Nephron (organoid): ENCODE data around the gene DPEP3.
"Not testable (repeated sequence)": the region's sequence is repeated elsewhere in the genome, so short reads cannot be mapped to it uniquely, and the experiment has no call there.

Experiments
- H3K27ac Mint-ChIP-seq, 3 experiments: 2 replicates each; pipeline ENCODE4 v1.8.0; 2020; ENCODE audit warnings: mixed read lengths in 3 of 3, mild to moderate bottlenecking in 2 of 3, moderate library complexity in 1 of 3
- H3K27me3 Mint-ChIP-seq: 2 replicates; pipeline ENCODE4 v1.8.0; 2021; ENCODE audit warnings: low read depth, mild to moderate bottlenecking, moderate library complexity, mixed read lengths
- H3K36me3 Mint-ChIP-seq: 2 replicates; pipeline ENCODE4 v1.8.0; 2020; ENCODE audit warnings: low read depth, mixed read lengths
- H3K4me1 Mint-ChIP-seq: 2 replicates; pipeline ENCODE4 v1.8.0; 2020; ENCODE audit warnings: mixed read lengths
- H3K4me3 Mint-ChIP-seq, 3 experiments: 2 replicates each; pipeline ENCODE4 v1.8.0; 2020; ENCODE audit warnings: mild to moderate bottlenecking in 3 of 3, mixed read lengths in 3 of 3, moderate library complexity in 2 of 3
- H3K9me3 Mint-ChIP-seq: 2 replicates; pipeline ENCODE4 v1.8.0; 2020; ENCODE audit warnings: mixed read lengths
- CTCF ChIP-seq, 3 experiments: fragments of 200-600 bp; sonication (generic); IDR thresholded peaks; one replicate each; pipeline ENCODE4 v1.5.0; 2021; ENCODE audit warnings: antibody characterized with exemption in 3 of 3; ENCODE audit not compliant: unreplicated experiment in 3 of 3

Gene DPEP3

GRCh38 chr16:67977005-67977404 is 3.3 kb downstream of the DPEP3 start:
- no peak for TF ChIP-seq CTCF (IDR thresholded peaks at IDR 0.05; ENCODE audit: unreplicated experiment in 3 of 3)
- Mint-ChIP-seq H3K9me3 (no peaks in the 10 kb centered on the region), H3K4me1 (no peaks in the 10 kb centered on the region), H3K36me3 (no peaks in the 10 kb centered on the region), H3K4me3 (no peak overlapping the region), H3K27me3 (peaks cover 19% of the 10 kb centered on the region), H3K27ac (no peak overlapping the region)

GRCh38 chr16:67976205-67976604 is 4.1 kb downstream of the DPEP3 start:
- no peak for TF ChIP-seq CTCF (IDR thresholded peaks at IDR 0.05; ENCODE audit: unreplicated experiment in 3 of 3)
- Mint-ChIP-seq H3K36me3 (no peaks in the 10 kb centered on the region), H3K4me1 (no peaks in the 10 kb centered on the region), H3K4me3 (no peak overlapping the region), H3K27ac (no peak overlapping the region), H3K27me3 (peaks cover 22% of the 10 kb centered on the region), H3K9me3 (no peaks in the 10 kb centered on the region)

- Mint-ChIP-seq H3K27me3 (peaks cover 25% of the 10 kb centered on the region), H3K4me3 (no peak overlapping the region), H3K4me1 (no peaks in the 10 kb centered on the region), H3K27ac (no peak overlapping the region), H3K36me3 (no peaks in the 10 kb centered on the region), H3K9me3 (no peaks in the 10 kb centered on the region)
- no peak for TF ChIP-seq CTCF (IDR thresholded peaks at IDR 0.05; ENCODE audit: unreplicated experiment in 3 of 3)
These were observed 4.8 kb downstream of the DPEP3 start for GRCh38 chr16:67975321-67976105.

GRCh38 chr16:67972285-67972684 is 8.0 kb downstream of the DPEP3 start:
- not testable (repeated sequence) for H3K36me3 Mint-ChIP-seq, H3K27ac Mint-ChIP-seq, H3K4me1 Mint-ChIP-seq, H3K4me3 Mint-ChIP-seq, H3K9me3 Mint-ChIP-seq
- H3K27me3 Mint-ChIP-seq, result peaks cover 22% of the 10 kb centered on the region

GRCh38 chr16:67971111-67971510 is 9.2 kb downstream of the DPEP3 start:
- no peaks in the 10 kb centered on the region for H3K9me3 Mint-ChIP-seq
- H3K27me3 Mint-ChIP-seq, result peaks cover 19% of the 10 kb centered on the region
- H3K4me3 Mint-ChIP-seq, result peak overlapping the region; percentile 36 to 81 (median 76)
- peak overlapping the region in 1 of 3 experiments; percentile 65 for H3K27ac Mint-ChIP-seq
- no peaks in the 10 kb centered on the region for H3K36me3 Mint-ChIP-seq
- peaks cover 20% of the 10 kb centered on the region for H3K4me1 Mint-ChIP-seq
- TF ChIP-seq CTCF (IDR thresholded peaks at IDR 0.05; ENCODE audit: unreplicated experiment in 3 of 3), result no peak

GRCh38 chr16:67969254-67970039 is 10.9 kb downstream of the DPEP3 start:
- Mint-ChIP-seq H3K36me3 (peaks cover 3% of the 10 kb centered on the region), H3K4me1 (peaks cover 35% of the 10 kb centered on the region), H3K9me3 (no peaks in the 10 kb centered on the region), H3K27ac (peak overlapping the region; percentile 57 to 84 (median 75)), H3K4me3 (peak overlapping the region; percentile 92 to 95 (median 92)), H3K27me3 (peaks cover 7% of the 10 kb centered on the region)
- no peak for TF ChIP-seq CTCF (IDR thresholded peaks at IDR 0.05; ENCODE audit: unreplicated experiment in 3 of 3)
